MCF 10A (cell line): ENCODE data around the gene SNX22. TPM values are rescaled to one million over a fixed set of nuclear protein-coding genes. Genes with fewer than 3 reads are reported as not detected.
A peak's percentile ranks its signal among the peaks of the same experiment; 100 is the strongest.

Experiments used
- BruUV-seq: library from RNA; stranded (reverse); fragments of 400-500 nt; replicated peaks from 2 replicates; lab custom pipeline; 2021; lab: Mats Ljungman, UMichigan
- CTCF ChIA-PET: fragments of 300-600 bp; sonication (Branson Sonifier 250); formaldehyde crosslinking; extraction: SDS; loops from one replicate; lab custom pipeline; 2021; ENCODE audit warnings: antibody characterized with exemption, inconsistent platforms; lab: Yijun Ruan, JAX
- POLR2A ChIA-PET: fragments of 300-600, 350-650 bp; sonication (Branson Sonifier 250); formaldehyde crosslinking; extraction: SDS; loops from one replicate; lab custom pipeline; 2020; ENCODE audit warnings: antibody characterized with exemption, inconsistent platforms; lab: Yijun Ruan, JAX
- DNase-seq: peaks from one replicate; pipeline ENCODE4 v3.0.0-alpha.2; 2018; ENCODE audit not compliant: unreplicated experiment
- H3K27ac Mint-ChIP-seq: one replicate; pipeline ENCODE4 v1.8.0; 2022; ENCODE audit warnings: mild to moderate bottlenecking, low read depth, mixed read lengths; ENCODE audit not compliant: unreplicated experiment
- H3K27me3 Mint-ChIP-seq: one replicate; pipeline ENCODE4 v1.8.0; 2022; ENCODE audit warnings: mixed read lengths; ENCODE audit not compliant: insufficient read depth, unreplicated experiment
- H3K36me3 Mint-ChIP-seq: one replicate; pipeline ENCODE4 v1.8.0; 2022; ENCODE audit warnings: mild to moderate bottlenecking, moderate library complexity, mixed read lengths; ENCODE audit not compliant: insufficient read depth, unreplicated experiment
- H3K4me1 Mint-ChIP-seq: one replicate; pipeline ENCODE4 v1.8.0; 2022; ENCODE audit warnings: mixed read lengths; ENCODE audit not compliant: insufficient read depth, unreplicated experiment
- H3K4me3 Mint-ChIP-seq: one replicate; pipeline ENCODE4 v1.8.0; 2022; ENCODE audit warnings: mild to moderate bottlenecking, moderate library complexity, mixed read lengths; ENCODE audit not compliant: unreplicated experiment
- H3K9me3 Mint-ChIP-seq: one replicate; pipeline ENCODE4 v1.8.0; 2022; ENCODE audit warnings: mixed read lengths; ENCODE audit not compliant: unreplicated experiment
- intact Hi-C: fragments of 100-400 bp; cut with micrococcal nuclease; formaldehyde crosslinking; loops from 2 replicates; pipeline ENCODE4 v1.14.1; 2022
- total RNA-seq: library from RNA; stranded (reverse); gene quantifications from 2 replicates; pipeline ENCODE4 v1.2.3, GENCODE V29; 2022
- TF ChIP-seq, protein P1 (sequence below): fragments of 200-600 bp; IDR thresholded peaks from one replicate; pipeline ENCODE4 v1.8.0; 2022; ENCODE audit warnings: antibody characterized with exemption, mild to moderate bottlenecking; ENCODE audit not compliant: unreplicated experiment

The SNX22 gene
- total RNA-seq, 1 experiment from 2014 or later, result 0.16 TPM

GRCh38 chr15:64156652-64157331 is 5.3 kb downstream of the SNX22 start:
- no peak for DNase-seq
- Mint-ChIP-seq H3K4me1 (peaks cover 26% of the 10 kb centered on the region), H3K9me3 (no peaks in the 10 kb centered on the region), H3K36me3 (peaks cover 73% of the 10 kb centered on the region), H3K4me3 (no peak overlapping the region), H3K27me3 (no peaks in the 10 kb centered on the region), H3K27ac (no peak overlapping the region)
- no TSS peak for BruUV-seq
- ChIA-PET POLR2A (interaction anchor here (1.1 kb wide), 1 partner anchor 63 kb away, joined by 3 read pairs; the partner anchor contains the start of gene CIAO2A), CTCF (interaction anchor here (0.6 kb wide), 1 partner anchor 1269 kb away, joined by 3 read pairs; no protein-coding TSS in a partner anchor)
- TF ChIP-seq, protein P1, sequence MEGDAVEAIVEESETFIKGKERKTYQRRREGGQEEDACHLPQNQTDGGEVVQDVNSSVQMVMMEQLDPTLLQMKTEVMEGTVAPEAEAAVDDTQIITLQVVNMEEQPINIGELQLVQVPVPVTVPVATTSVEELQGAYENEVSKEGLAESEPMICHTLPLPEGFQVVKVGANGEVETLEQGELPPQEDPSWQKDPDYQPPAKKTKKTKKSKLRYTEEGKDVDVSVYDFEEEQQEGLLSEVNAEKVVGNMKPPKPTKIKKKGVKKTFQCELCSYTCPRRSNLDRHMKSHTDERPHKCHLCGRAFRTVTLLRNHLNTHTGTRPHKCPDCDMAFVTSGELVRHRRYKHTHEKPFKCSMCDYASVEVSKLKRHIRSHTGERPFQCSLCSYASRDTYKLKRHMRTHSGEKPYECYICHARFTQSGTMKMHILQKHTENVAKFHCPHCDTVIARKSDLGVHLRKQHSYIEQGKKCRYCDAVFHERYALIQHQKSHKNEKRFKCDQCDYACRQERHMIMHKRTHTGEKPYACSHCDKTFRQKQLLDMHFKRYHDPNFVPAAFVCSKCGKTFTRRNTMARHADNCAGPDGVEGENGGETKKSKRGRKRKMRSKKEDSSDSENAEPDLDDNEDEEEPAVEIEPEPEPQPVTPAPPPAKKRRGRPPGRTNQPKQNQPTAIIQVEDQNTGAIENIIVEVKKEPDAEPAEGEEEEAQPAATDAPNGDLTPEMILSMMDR, result no peak
- intact Hi-C loops, result no loop called here

DNA sequence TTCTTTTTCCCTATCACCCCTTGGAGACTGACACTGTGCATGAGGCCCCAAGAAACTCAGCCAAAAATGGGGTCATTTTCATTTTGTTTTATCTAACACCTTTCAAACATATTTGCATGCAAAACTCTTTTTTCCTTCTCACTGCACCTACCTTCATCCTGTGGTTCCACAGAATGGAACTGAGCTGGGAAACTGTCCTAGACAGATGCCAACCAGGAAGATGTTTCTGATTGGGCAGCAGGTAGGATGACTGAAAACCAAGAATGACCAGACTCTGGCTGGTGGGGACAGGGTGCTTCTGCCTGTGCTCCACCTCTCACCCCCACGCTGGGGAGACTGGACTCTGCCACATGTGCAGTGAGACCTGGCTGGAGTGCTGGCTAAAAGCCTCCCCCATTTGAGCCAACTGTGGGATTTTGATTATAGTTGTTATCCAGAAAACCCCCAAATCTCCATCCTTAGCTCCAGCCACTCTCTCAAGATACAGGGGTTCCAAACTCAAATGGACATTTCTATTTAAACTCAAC is 6.1 kb downstream of the SNX22 start:
- no peak for DNase-seq
- CTCF ChIA-PET, result interaction anchor here (0.7 kb wide), 1 partner anchor 246 kb away, joined by 3 read pairs; no protein-coding TSS in a partner anchor
- H3K27me3 Mint-ChIP-seq, result no peaks in the 10 kb centered on the region
- peaks cover 78% of the 10 kb centered on the region for H3K36me3 Mint-ChIP-seq
- no peak overlapping the region for H3K4me3 Mint-ChIP-seq
- H3K27ac Mint-ChIP-seq, result no peak overlapping the region
- H3K9me3 Mint-ChIP-seq, result no peaks in the 10 kb centered on the region
- POLR2A ChIA-PET, result interaction anchor here (1.1 kb wide), 1 partner anchor 64 kb away, joined by 3 read pairs; the partner anchor contains the start of gene CIAO2A
- TF ChIP-seq, protein P1, result no peak
- intact Hi-C loops, result no loop called here
- peaks cover 26% of the 10 kb centered on the region for H3K4me1 Mint-ChIP-seq
- BruUV-seq, result no TSS peak

GRCh38 chr15:64158363-64159134 is 7.0 kb downstream of the SNX22 start:
- TF ChIP-seq, protein P1, result no peak
- H3K4me3 Mint-ChIP-seq, result no peak overlapping the region
- peaks cover 74% of the 10 kb centered on the region for H3K36me3 Mint-ChIP-seq
- peaks cover 27% of the 10 kb centered on the region for H3K4me1 Mint-ChIP-seq
- no peaks in the 10 kb centered on the region for H3K9me3 Mint-ChIP-seq
- ChIA-PET POLR2A (interaction anchor here (0.8 kb wide), 1 partner anchor 27 kb away, joined by 3 read pairs; no protein-coding TSS in a partner anchor), CTCF (no interaction called here)
- DNase-seq, result no peak
- H3K27ac Mint-ChIP-seq, result peak overlapping the region; percentile 40
- intact Hi-C loops, result no loop called here
- BruUV-seq, result no TSS peak
- no peaks in the 10 kb centered on the region for H3K27me3 Mint-ChIP-seq
